Measurements from ENCODE around the gene EXOC3. TPM values are rescaled to one million over a fixed set of nuclear protein-coding genes. Genes with fewer than 3 reads are reported as not detected.

Gene EXOC3
- total RNA-seq, 1 experiment from 2014 or later, result 52.4 TPM

DNA sequence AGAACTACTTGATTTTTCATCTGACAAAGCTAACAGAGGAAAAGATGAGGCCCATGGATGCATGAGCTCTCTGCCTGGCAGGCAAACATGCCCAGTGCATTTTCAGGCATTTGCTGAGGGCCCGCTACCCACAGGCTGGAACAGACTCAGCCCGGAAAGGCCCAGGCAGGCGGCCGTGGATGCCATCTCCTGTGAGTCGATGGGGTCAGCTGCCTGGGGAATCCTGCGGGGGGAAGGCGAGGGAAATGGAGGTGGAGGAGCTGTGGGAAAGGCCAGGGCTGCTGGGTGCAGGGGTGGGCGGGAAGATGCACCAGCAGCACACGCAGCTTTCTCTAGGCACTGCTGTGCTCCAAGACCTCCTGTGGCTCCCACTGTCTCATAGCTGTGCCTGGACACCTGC, 67.5 kb downstream of the EXOC3 start (continued):
- TF ChIP-seq, protein P1, sequence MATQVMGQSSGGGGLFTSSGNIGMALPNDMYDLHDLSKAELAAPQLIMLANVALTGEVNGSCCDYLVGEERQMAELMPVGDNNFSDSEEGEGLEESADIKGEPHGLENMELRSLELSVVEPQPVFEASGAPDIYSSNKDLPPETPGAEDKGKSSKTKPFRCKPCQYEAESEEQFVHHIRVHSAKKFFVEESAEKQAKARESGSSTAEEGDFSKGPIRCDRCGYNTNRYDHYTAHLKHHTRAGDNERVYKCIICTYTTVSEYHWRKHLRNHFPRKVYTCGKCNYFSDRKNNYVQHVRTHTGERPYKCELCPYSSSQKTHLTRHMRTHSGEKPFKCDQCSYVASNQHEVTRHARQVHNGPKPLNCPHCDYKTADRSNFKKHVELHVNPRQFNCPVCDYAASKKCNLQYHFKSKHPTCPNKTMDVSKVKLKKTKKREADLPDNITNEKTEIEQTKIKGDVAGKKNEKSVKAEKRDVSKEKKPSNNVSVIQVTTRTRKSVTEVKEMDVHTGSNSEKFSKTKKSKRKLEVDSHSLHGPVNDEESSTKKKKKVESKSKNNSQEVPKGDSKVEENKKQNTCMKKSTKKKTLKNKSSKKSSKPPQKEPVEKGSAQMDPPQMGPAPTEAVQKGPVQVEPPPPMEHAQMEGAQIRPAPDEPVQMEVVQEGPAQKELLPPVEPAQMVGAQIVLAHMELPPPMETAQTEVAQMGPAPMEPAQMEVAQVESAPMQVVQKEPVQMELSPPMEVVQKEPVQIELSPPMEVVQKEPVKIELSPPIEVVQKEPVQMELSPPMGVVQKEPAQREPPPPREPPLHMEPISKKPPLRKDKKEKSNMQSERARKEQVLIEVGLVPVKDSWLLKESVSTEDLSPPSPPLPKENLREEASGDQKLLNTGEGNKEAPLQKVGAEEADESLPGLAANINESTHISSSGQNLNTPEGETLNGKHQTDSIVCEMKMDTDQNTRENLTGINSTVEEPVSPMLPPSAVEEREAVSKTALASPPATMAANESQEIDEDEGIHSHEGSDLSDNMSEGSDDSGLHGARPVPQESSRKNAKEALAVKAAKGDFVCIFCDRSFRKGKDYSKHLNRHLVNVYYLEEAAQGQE (IDR thresholded peaks at IDR 0.05; ENCODE audit: low read depth), result no peak
- no peak for TF ChIP-seq TCF7L2 (IDR thresholded peaks at IDR 0.05; ENCODE audit: borderline replicate concordance, extremely low read depth, insufficient read depth, insufficient read length)
- no peak for TF ChIP-seq JUND (IDR thresholded peaks at IDR 0.05)
- no peak for TF ChIP-seq EGR1 (IDR thresholded peaks at IDR 0.05; ENCODE audit: low read depth)
- no peak for TF ChIP-seq POLR2A (IDR thresholded peaks at IDR 0.05; ENCODE audit: borderline replicate concordance, extremely low read depth, insufficient read depth, insufficient read length)

DNA sequence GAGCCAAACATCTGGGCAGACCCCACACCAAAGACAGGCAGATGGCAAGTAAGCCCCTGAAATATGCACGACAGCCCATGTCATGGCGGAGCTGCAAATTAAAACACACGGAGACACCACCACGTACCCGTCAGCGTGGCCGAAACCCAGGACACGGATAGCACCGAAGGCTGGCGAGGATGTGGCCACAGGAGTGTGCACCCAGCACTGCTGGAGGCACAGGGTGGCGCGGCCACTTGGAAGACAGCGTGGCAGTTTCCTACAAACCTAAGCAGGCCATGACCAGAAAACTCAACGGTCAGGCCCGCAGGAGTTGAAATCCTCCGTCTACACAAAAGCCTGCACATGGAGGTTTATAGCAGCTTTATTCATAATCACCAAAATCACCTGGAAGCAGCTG, 68.5 kb downstream of the EXOC3 start:
- CTCF ChIA-PET, result no interaction called here
- no TSS peak for BruUV-seq (replicated peaks)
- H3K27me3 ChIP-seq (ENCODE audit: insufficient read depth, low read length), result no peaks in the 10 kb centered on the region

More for the DNA sequence above, 68.5 kb downstream of the EXOC3 start:
- H3K9me3 ChIP-seq (ENCODE audit: control insufficient read depth in 1 of 2, insufficient read depth in 1 of 2, low read depth in 1 of 2, low read length in 2 of 2), result no peaks in the 10 kb centered on the region
- no peak overlapping the region for H3K9ac ChIP-seq (ENCODE audit: low read length)
- intact Hi-C loops (cut with micrococcal nuclease), result no loop called here
- ChIA-PET RAD21 (ENCODE audit: low non-redundant PET in 1 of 2, low total read pairs in 2 of 2, uncharacterized antibody in 2 of 2, unreplicated experiment in 2 of 2) (no interaction called here), POLR2A (no interaction called here)
- no peaks in the 10 kb centered on the region for H3K36me3 ChIP-seq (ENCODE audit: control insufficient read depth in 1 of 2, insufficient read depth in 2 of 2, low read length in 2 of 2)
- no peak overlapping the region for H3K4me2 ChIP-seq (ENCODE audit: low read length)
- H4K20me1 ChIP-seq (ENCODE audit: insufficient read depth), result no peaks in the 10 kb centered on the region
- H3K27ac ChIP-seq (ENCODE audit: low read depth, low read length), result no peak overlapping the region
- H3K4me3 ChIP-seq (replicated peaks in 1 of 2; ENCODE audit: low read depth in 1 of 2, low read length in 2 of 2), result no peak overlapping the region
- H3K79me2 ChIP-seq (ENCODE audit: insufficient read depth, low read length), result no peaks in the 10 kb centered on the region
- H2AFZ ChIP-seq (ENCODE audit: low read depth, low read length, poor library complexity, severe bottlenecking), result no peak overlapping the region
- ATAC-seq, result no peak
- H3K4me1 ChIP-seq (ENCODE audit: control insufficient read depth in 1 of 2, insufficient read depth in 2 of 2, low read length in 2 of 2), result no peaks in the 10 kb centered on the region
- H3K9me2 ChIP-seq (ENCODE audit: insufficient read depth), result no peaks in the 10 kb centered on the region
- TF ChIP-seq SRF (IDR thresholded peaks at IDR 0.05; ENCODE audit: low read depth), result no peak
- TF ChIP-seq CBX3 (IDR thresholded peaks at IDR 0.05; ENCODE audit: low read depth), result no peak
- TF ChIP-seq, protein P1 (IDR thresholded peaks at IDR 0.05; ENCODE audit: low read depth), result no peak
- no peak for TF ChIP-seq CEBPB (IDR thresholded peaks at IDR 0.05; ENCODE audit: low read depth)
- TF ChIP-seq POLR2AphosphoS5 (IDR thresholded peaks at IDR 0.05; ENCODE audit: low read depth, low read length), result no peak
- no peak for TF ChIP-seq FOSL1 (IDR thresholded peaks at IDR 0.05; ENCODE audit: low read depth)
- no peak for TF ChIP-seq SP1 (IDR thresholded peaks at IDR 0.05; ENCODE audit: low read depth)
- no peak for DNase-seq (ENCODE audit: low read depth, low spot score)
